K562 treated with DMSO at 1 percent for 12 hours (cell line): ENCODE measurements around the gene ZNF490. TPM values are rescaled to one million over a fixed set of nuclear protein-coding genes. Genes with fewer than 3 reads are reported as not detected.

Experiments
- total RNA-seq: library from RNA; unstranded; fragments of 300-600 nt; gene quantifications from 2 replicates; pipeline ENCODE4 v1.2.3, GENCODE V29; 2022; ENCODE audit not compliant: insufficient read depth

The ZNF490 gene
- 1.4 TPM in 1 of 2 replicates, not detected in the other for total RNA-seq

DNA sequence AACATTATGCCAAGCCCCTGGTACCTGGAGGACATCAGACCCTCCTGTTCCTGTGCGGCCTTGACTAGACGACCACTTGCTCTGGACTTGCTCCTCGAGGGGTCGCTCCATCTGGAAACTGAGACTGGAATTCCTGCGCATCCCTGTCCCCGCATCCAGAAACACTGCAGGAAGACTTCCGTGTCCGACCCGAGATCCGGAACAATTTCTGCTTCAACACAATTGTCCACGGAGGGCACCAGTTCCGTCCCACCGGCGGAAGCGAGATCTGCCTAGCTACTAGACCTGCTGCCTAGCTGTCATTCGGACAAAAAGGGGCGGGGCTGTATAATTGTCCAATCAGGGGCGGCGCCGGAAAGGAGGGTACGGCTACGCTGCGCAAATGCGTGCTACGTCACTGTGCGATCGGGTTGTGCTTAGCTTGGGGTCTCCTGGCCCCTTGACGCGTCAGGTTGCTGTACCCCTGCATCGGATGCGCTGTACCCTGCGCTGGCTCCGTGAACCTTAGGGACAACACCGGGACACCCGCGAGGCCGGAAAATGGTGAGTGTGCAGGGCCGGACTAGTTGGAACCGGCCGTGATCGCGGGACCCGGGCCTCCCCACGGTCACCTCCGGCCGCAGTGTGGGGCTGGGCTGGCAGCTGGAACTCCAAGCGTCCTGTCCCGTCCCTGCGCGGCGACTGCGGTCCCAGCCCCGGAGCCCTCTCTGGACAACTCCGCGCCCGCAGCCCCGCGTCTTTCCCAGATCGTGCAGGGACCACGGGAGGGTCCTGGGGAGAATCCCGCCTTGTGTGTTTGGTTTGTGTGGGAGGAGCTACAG is at the start of gene ZNF490, which contains the start of gene ZNF791:
ZNF490 (minus strand) TSS at position 274 of the 821 bp plus-strand sequence; CDS start at position 141, 133 bp downstream.
ZNF791 (plus strand) TSS at position 381 of the 821 bp plus-strand sequence; CDS start at position 541, 160 bp downstream.

DNA sequence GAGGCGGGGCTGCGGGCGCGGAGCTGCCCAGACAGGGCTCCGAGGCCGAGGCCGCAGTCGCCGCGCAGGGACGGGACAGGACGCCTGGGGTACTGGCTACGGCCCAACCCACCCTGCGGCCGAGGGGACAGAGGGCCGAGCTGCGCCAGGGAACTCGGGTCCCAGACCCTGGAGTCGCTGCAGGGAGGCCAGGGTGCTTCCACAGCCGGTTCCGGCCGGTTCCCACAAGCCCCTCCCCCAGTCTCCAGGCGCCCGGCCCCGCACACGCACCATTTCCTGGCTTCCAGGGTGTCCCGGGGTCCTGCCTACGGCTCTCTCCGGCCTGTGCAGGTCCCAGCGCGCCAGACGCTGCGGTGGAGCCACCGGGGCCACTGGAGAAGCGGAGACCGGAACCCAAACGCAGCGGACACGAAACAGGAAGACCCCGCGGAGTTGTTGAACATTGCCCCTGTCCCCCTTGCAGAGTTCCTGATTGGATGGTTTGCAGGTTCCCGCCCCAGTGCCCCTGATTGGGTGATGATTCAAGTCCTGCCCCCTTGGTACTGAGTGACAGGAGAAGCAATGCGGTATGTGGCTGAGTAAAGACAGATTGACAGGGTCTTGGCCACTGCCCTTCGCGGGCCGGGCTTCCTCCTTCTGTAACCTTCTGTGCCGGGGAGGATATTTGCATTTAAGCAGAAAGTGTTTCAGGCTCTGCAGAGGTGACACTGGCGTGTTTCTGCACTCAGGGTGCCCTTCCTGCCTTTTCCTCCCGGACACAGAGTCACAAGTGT is 59.4 kb downstream of the ZNF490 start, which contains the start of gene ZNF564:
ZNF564 (minus strand) TSS at position 423 of the 773 bp plus-strand sequence; CDS start at position 273, 150 bp downstream.

Other genes starting within 250 kb of the ZNF490 start
- gene ZNF442, start 245.1 kb downstream of the ZNF490 start, total RNA-seq = 1.0 and 3.3 TPM in 2 replicates
- 1.8 and 6.5 TPM in 2 replicates for gene ZNF799, start 209.5 kb downstream of the ZNF490 start, total RNA-seq
- 0.50 and 3.3 TPM in 2 replicates for gene ZNF443, start 169.8 kb downstream of the ZNF490 start, total RNA-seq
- gene ZNF709, start 126.0 kb downstream of the ZNF490 start, total RNA-seq = 0.31 TPM in 1 of 2 replicates, not detected in the other
- gene ZNF564, start 59.3 kb downstream of the ZNF490 start, total RNA-seq = 4.6 and 5.4 TPM in 2 replicates
- gene ZNF791, start 107 bp upstream of the ZNF490 start, total RNA-seq = 3.1 and 9.5 TPM in 2 replicates
- 63.4 and 103 TPM in 2 replicates for gene MAN2B1, start 55.9 kb upstream of the ZNF490 start, total RNA-seq
- gene WDR83, start 56.0 kb upstream of the ZNF490 start, total RNA-seq = 13.5 and 16.3 TPM in 2 replicates
- 97.8 and 118 TPM in 2 replicates for gene DHPS, start 71.1 kb upstream of the ZNF490 start, total RNA-seq
- gene GNG14, start 77.2 kb upstream of the ZNF490 start, total RNA-seq = not detected in 2 replicates
- 9.1 and 12.5 TPM in 2 replicates for gene FBXW9, start 85.8 kb upstream of the ZNF490 start, total RNA-seq
- 9.2 and 34.1 TPM in 2 replicates for gene TNPO2, start 113.1 kb upstream of the ZNF490 start, total RNA-seq
- 376 and 560 TPM in 2 replicates for gene TRIR, start 123.9 kb upstream of the ZNF490 start, total RNA-seq
- 80.9 and 100 TPM in 2 replicates for gene GET3, start 126.7 kb upstream of the ZNF490 start, total RNA-seq
- not detected in 2 replicates for gene BEST2, start 141.0 kb upstream of the ZNF490 start, total RNA-seq
- gene HOOK2, start 164.7 kb upstream of the ZNF490 start, total RNA-seq = 13.5 and 17.6 TPM in 2 replicates
- 79.5 and 102 TPM in 2 replicates for gene JUNB, start 180.7 kb upstream of the ZNF490 start, total RNA-seq
- gene PRDX2, start 191.0 kb upstream of the ZNF490 start, total RNA-seq = 330 and 389 TPM in 2 replicates
- gene THSD8, start 191.3 kb upstream of the ZNF490 start, total RNA-seq = 12.6 TPM in 1 of 2 replicates, not detected in the other
- 73.5 and 86.3 TPM in 2 replicates for gene RNASEH2A, start 195.8 kb upstream of the ZNF490 start, total RNA-seq
- gene RTBDN, start 223.8 kb upstream of the ZNF490 start, total RNA-seq = 0.58 and 3.6 TPM in 2 replicates
- 6.1 and 6.4 TPM in 2 replicates for gene MAST1, start 227.7 kb upstream of the ZNF490 start, total RNA-seq